K562 (cell line): ENCODE measurements around the gene KLF1. TPM values are rescaled to one million over a fixed set of nuclear protein-coding genes. Genes with fewer than 3 reads are reported as not detected.
A peak's percentile ranks its signal among the peaks of the same experiment; 100 is the strongest.

Experiments
- ATAC-seq: fragments of 200-7000 bp; cut with Tn5 transposase; 3 replicates; pipeline ENCODE4 v1.9.1; 2020; ENCODE audit warnings: moderate library complexity
- BruUV-seq: library from RNA; stranded (reverse); fragments of 400-500 nt; replicated peaks from 2 replicates; lab custom pipeline; 2021; lab: Mats Ljungman, UMichigan
- CTCF ChIA-PET: fragments of 300-600 bp; formaldehyde crosslinking; extraction: SDS; loops from one replicate; lab custom pipeline; 2021; ENCODE audit warnings: low intra/inter-chr PET ratio; lab: Yijun Ruan, JAX
- POLR2A ChIA-PET: fragments of 300-600, 350-650 bp; sonication (Branson Sonifier 250); formaldehyde crosslinking; extraction: SDS; loops from one replicate; lab custom pipeline; 2021; ENCODE audit warnings: antibody characterized with exemption, inconsistent platforms; lab: Yijun Ruan, JAX
- DNase-seq, 4 experiments: peaks; one replicate each; pipeline versions ENCODE4 v3.0.0 to v3.0.0-alpha.2; 2011 to 2018; ENCODE audit warnings: low spot score in 3 of 4, mixed read lengths in 3 of 4; ENCODE audit errors: extremely low read depth in 1 of 4
- FAIRE-seq: peaks from 2 replicates; lab custom pipeline; 2011; peaks lifted over from hg19 to GRCh38; lab: Jason Lieb, UNC
- H2AFZ ChIP-seq: 2 replicates; pipeline ENCODE4 v1.6.0; 2011; ENCODE audit warnings: low read depth, low read length, control low read depth, inconsistent platforms
- H3K27ac ChIP-seq: fragments of 200-600 bp; 3 replicates; pipeline ENCODE4 v1.8.0; 2011; ENCODE audit warnings: low read depth, mild to moderate bottlenecking, control low read depth, inconsistent platforms, low read length, moderate library complexity, mixed read lengths; ENCODE audit errors: extremely low read depth
- H3K27me3 ChIP-seq, 2 experiments: fragments of 300-600 bp in 1 of 2; 2 replicates in 1 of 2; 3 replicates in 1 of 2; pipeline versions ENCODE4 v1.6.0 to v1.8.0; 2011; ENCODE audit warnings: inconsistent platforms in 2 of 2, low read length in 2 of 2, mild to moderate bottlenecking in 1 of 2, mixed read lengths in 1 of 2, moderate library complexity in 1 of 2; ENCODE audit not compliant: control insufficient read depth in 2 of 2, insufficient read depth in 2 of 2
- H3K36me3 ChIP-seq: fragments of 300-600 bp; 3 replicates; pipeline ENCODE4 v1.8.0; 2011; ENCODE audit warnings: mild to moderate bottlenecking, low read length, inconsistent platforms; ENCODE audit not compliant: control insufficient read depth, insufficient read depth
- H3K4me1 ChIP-seq, 2 experiments: fragments of 200-600 bp in 1 of 2; replicated peaks in 1 of 2; 2 replicates in 1 of 2; 3 replicates in 1 of 2; pipeline versions ENCODE4 v1.5.1 to v1.8.0; 2011; ENCODE audit warnings: inconsistent platforms in 2 of 2, low read length in 2 of 2, mild to moderate bottlenecking in 1 of 2, mixed read lengths in 1 of 2, moderate library complexity in 1 of 2; ENCODE audit not compliant: control insufficient read depth in 2 of 2, insufficient read depth in 2 of 2
- H3K4me2 ChIP-seq: 2 replicates; pipeline ENCODE4 v1.6.1; 2011; ENCODE audit warnings: low read length, control low read depth, inconsistent platforms, mixed read lengths; ENCODE audit not compliant: insufficient read depth
- H3K4me3 ChIP-seq: fragments of 200-600 bp; sonication (generic), shearing (Covaris generic); 2 replicates; pipeline ENCODE4 v1.5.1; 2016; ENCODE audit warnings: control low read depth, inconsistent platforms
- H3K79me2 ChIP-seq: fragments of 200-600 bp; 3 replicates; pipeline ENCODE4 v1.8.0; 2011; ENCODE audit warnings: low read length, inconsistent platforms; ENCODE audit not compliant: control insufficient read depth, insufficient read depth
- H3K9ac ChIP-seq, 2 experiments: 2 replicates each; pipeline versions ENCODE4 v1.6.0 to v1.6.1; 2011; ENCODE audit warnings: low read depth in 2 of 2, low read length in 2 of 2, control low read depth in 1 of 2, inconsistent platforms in 1 of 2, mild to moderate bottlenecking in 1 of 2, mixed read lengths in 1 of 2; ENCODE audit not compliant: insufficient read depth in 1 of 2
- H3K9me1 ChIP-seq: one replicate; pipeline ENCODE4 v1.6.0; 2011; ENCODE audit warnings: inconsistent platforms, mild to moderate bottlenecking, low read length, moderate library complexity; ENCODE audit not compliant: control insufficient read depth, insufficient read depth
- H3K9me3 ChIP-seq: replicated peaks from 2 replicates; pipeline ENCODE4 v1.5.1; 2011; ENCODE audit warnings: low read depth, low read length, inconsistent platforms; ENCODE audit not compliant: control insufficient read depth, insufficient read depth
- H4K20me1 ChIP-seq: replicated peaks from 2 replicates; pipeline ENCODE4 v1.6.1; 2011; ENCODE audit warnings: low read length, inconsistent platforms, mixed read lengths; ENCODE audit not compliant: control insufficient read depth, insufficient read depth
- FOXJ2 ChIP-seq: fragments of 200-800 bp; sonication (Bioruptor generic); IDR thresholded peaks from 2 replicates; pipeline ENCODE4 v1.6.1; 2016; ENCODE audit warnings: missing genetic modification characterization, missing compliant biosample characterization
- KHSRP ChIP-seq: fragments of 450-650 bp; IDR thresholded peaks from 2 replicates; pipeline ENCODE4 v1.6.1; 2017
- KLF1 ChIP-seq: fragments of 450-650 bp; IDR thresholded peaks from 2 replicates; pipeline ENCODE4 v1.6.1; 2016; ENCODE audit warnings: missing genetic modification characterization, missing compliant biosample characterization
- KLF16 ChIP-seq: IDR thresholded peaks from 2 replicates; pipeline ENCODE4 v1.6.1; 2016; ENCODE audit warnings: antibody characterized with exemption
- MAFG ChIP-seq: fragments of 450-650 bp; conservative IDR thresholded peaks from 2 replicates; pipeline ENCODE4 v1.6.1; 2016; ENCODE audit warnings: missing genetic modification characterization, missing compliant biosample characterization
- ZNF384 ChIP-seq: IDR thresholded peaks from 2 replicates; pipeline ENCODE4 v1.6.1; 2012; ENCODE audit warnings: low read depth, low read length, improper control_type of control experiment
- ZNF76 ChIP-seq: fragments of 250-450 bp; sonication (Bioruptor Pico); IDR thresholded peaks from 2 replicates; pipeline ENCODE4 v1.4.0; 2020; ENCODE audit warnings: mild to moderate bottlenecking, moderate library complexity, borderline replicate concordance
- WGBS: fragments of 100-300 bp; shearing (Covaris generic); methylation state at CpG from one replicate; pipeline ENCODE4 v1.1.6; 2016; ENCODE audit warnings: low coverage, mixed read lengths; ENCODE audit not compliant: insufficient coverage; ENCODE audit errors: missing lambda C conversion rate; 5-methylcytosine and 5-hydroxymethylcytosine counted together
- in situ Hi-C: fragments of 300-500 bp; cut with MboI; formaldehyde crosslinking; loops from 4 replicates; pipeline ENCODE4 v1.15.0; 2018; ENCODE audit warnings: inconsistent platforms, mixed read lengths
- intact Hi-C: fragments of 100-400 bp; cut with micrococcal nuclease; formaldehyde crosslinking; loops from 2 replicates; pipeline ENCODE4 v1.14.2; 2022
- polyA plus RNA-seq, 8 experiments: library from polyadenylated mRNA; depleted of rRNA in 4 of 8; stranded (reverse) in 5 of 8; unstranded in 3 of 8; fragments of >200 nt; fragmentation: Nextera tagmentation in 2 of 8; fragmentation: Illumina TruSeq in 1 of 8; extraction: Ambion mirVana in 2 of 8; extraction: Trizol in 1 of 8; gene quantifications; 2 replicates each; pipeline versions ENCODE4 v1.2.1 to v1.2.3, GENCODE V29; 2011 to 2014; ENCODE audit warnings: inconsistent platforms in 1 of 8, missing spikeins in 1 of 8
- total RNA-seq, 7 experiments: library from RNA; depleted of rRNA in 6 of 7; stranded (reverse); fragments of >200 nt in 6 of 7; fragmentation: Illumina TruSeq in 2 of 7; extraction: Trizol in 2 of 7; gene quantifications; 2 replicates each; pipeline versions ENCODE4 v1.2.1 to v1.2.3, GENCODE V29; 2011 to 2021; ENCODE audit warnings: low replicate concordance in 1 of 7

Gene KLF1
- total and polyA plus RNA-seq, 9 of the 15 experiments (the other 6 are each of a cell fraction or from before 2014, with no cell fraction given) = 8.4 to 163 (median 47.3) TPM

DNA sequence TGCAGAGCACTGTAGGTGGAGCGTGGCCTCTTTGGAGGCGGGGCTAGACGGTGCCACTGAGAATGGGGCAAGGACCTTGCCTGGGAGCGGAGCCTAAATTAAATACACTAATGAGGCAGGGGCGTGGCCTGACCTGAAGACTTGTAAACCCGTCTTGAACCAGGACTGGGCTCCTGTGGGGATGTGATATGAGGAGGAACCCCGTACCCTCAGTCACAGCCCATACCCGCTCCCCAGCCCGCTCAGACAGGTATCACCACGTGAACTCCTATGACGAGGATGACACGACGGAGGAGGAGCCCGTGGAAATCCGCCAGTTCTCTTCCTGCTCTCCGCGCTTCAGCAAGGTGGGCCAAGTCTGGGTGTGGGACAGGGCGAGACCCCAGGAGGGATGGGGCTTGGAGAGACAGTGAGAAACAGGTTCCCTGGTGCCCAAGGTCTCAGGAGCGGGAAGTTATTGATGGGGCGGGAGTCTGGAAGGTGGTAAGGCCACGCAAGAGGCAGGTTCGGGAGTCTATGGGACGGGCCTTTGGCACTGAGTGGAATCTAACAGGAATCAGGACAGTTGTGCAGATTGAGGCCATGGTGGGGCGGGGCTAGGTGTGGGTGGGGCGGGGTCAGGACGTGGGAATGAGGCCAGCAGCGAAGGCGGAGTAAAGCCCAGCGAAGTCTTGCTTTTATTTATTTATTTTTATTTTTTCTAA lies 20.4 kb downstream of the KLF1 start:
- peaks cover 8 to 42% of the 10 kb centered on the region in 2 experiments; a peak in 4 of 5 replicates for H3K4me1 ChIP-seq
- H3K4me3 ChIP-seq = peak overlapping the region; percentile 54
- ATAC-seq = peak; percentile 77
- no peaks in the 10 kb centered on the region for H3K79me2 ChIP-seq
- intact Hi-C loops (no loop called here), in situ Hi-C loops (no loop called here)
- H3K27me3 ChIP-seq = no peaks in the 10 kb centered on the region
- H3K9me1 ChIP-seq = no peaks in the 10 kb centered on the region
- CTCF ChIA-PET = no interaction called here
- BruUV-seq = no TSS peak
- H3K9me3 ChIP-seq = no peaks in the 10 kb centered on the region
- H2AFZ ChIP-seq = peak overlapping the region; percentile 98
- no peak for FAIRE-seq
- WGBS = 63% methylated on average over 26 of the region's 29 CpGs
- H3K9ac ChIP-seq = no peak overlapping the region
- TF ChIP-seq FOXJ2 (tag) (no peak), MAFG (no peak), ZNF384 (no peak), KHSRP (no peak), ZNF76 (CRISPR knock-in tag) (no peak), KLF16 (no peak), KLF1 (tag) (peak; percentile 29; the same call in 1 of the 2 replicates)
- POLR2A ChIA-PET = no interaction called here
- peak; percentile 52 to 77 (median 72) for DNase-seq
- H4K20me1 ChIP-seq = no peaks in the 10 kb centered on the region; the same call in 1 of the 2 replicates
- H3K36me3 ChIP-seq = no peaks in the 10 kb centered on the region
- H3K27ac ChIP-seq = peak overlapping the region; percentile 51; the same call in 1 of the 3 replicates
- H3K4me2 ChIP-seq = peak overlapping the region; percentile 95
